Stimulated activated naive CD8-positive, alpha-beta T cell treated with anti-CD3 and anti-CD28 coated beads, Interleukin-15, amount 100 ng/mL, for 72 hours (primary cell): ENCODE measurements around the gene CST7.

Experiments used
- ATAC-seq: fragments of 150-1000 bp; cut with Tn5 transposase; 2 replicates; pipeline ENCODE4 v1.10.0; 2021; ENCODE audit warnings: mild to moderate bottlenecking, moderate library complexity
- DNase-seq, 2 donors: peaks; one replicate each; pipeline ENCODE4 v3.0.0; 2021 to 2022
- H3K27ac Mint-ChIP-seq, 2 donors: one replicate each; pipeline ENCODE4 v1.8.0; 2022; ENCODE audit warnings: mild to moderate bottlenecking in 2 of 2, mixed read lengths in 2 of 2, moderate library complexity in 2 of 2
- H3K27me3 Mint-ChIP-seq: one replicate; pipeline ENCODE4 v1.8.0; 2022; ENCODE audit warnings: mixed read lengths
- H3K4me1 Mint-ChIP-seq: one replicate; pipeline ENCODE4 v1.8.0; 2022; ENCODE audit warnings: mild to moderate bottlenecking, mixed read lengths
- H3K4me3 Mint-ChIP-seq, 2 donors: one replicate each; pipeline ENCODE4 v1.8.0; 2022; ENCODE audit warnings: mild to moderate bottlenecking in 2 of 2, mixed read lengths in 2 of 2, moderate library complexity in 1 of 2
- H3K9me3 Mint-ChIP-seq, 2 donors: one replicate each; pipeline ENCODE4 v1.8.0; 2022; ENCODE audit warnings: mixed read lengths in 2 of 2

The CST7 gene

GRCh38 chr20:25005661-25006060 is 56.6 kb downstream of the CST7 start:
- Mint-ChIP-seq H3K27me3 (no peaks in the 10 kb centered on the region), H3K4me3 (no peak overlapping the region), H3K4me1 (peaks cover 2% of the 10 kb centered on the region), H3K9me3 (peaks cover 7% of the 10 kb centered on the region in 2 donors), H3K27ac (no peak overlapping the region)
- no peak for DNase-seq
- ATAC-seq, result no peak

GRCh38 chr20:25006431-25007167 is 57.5 kb downstream of the CST7 start:
- Mint-ChIP-seq H3K9me3 (peaks cover 7% of the 10 kb centered on the region in 2 donors), H3K4me1 (no peaks in the 10 kb centered on the region), H3K27me3 (no peaks in the 10 kb centered on the region), H3K4me3 (no peak overlapping the region), H3K27ac (peak overlapping the region in 1 of 2 donors; percentile 64)
- DNase-seq, result no peak
- no peak for ATAC-seq

GRCh38 chr20:25007491-25008305 is 58.6 kb downstream of the CST7 start:
- Mint-ChIP-seq H3K9me3 (peaks cover 4% of the 10 kb centered on the region in 2 donors), H3K4me1 (no peaks in the 10 kb centered on the region), H3K4me3 (no peak overlapping the region), H3K27me3 (no peaks in the 10 kb centered on the region), H3K27ac (peak overlapping the region in 1 of 2 donors; percentile 16)
- DNase-seq, result peak in 1 of 2 donors; percentile 4
- ATAC-seq, result no peak

GRCh38 chr20:25008388-25009217 is 59.5 kb downstream of the CST7 start:
- peak in 1 of 2 donors; percentile 0 for DNase-seq
- no peak overlapping the region for H3K4me3 Mint-ChIP-seq

More at GRCh38 chr20:25008388-25009217, 59.5 kb downstream of the CST7 start:
- Mint-ChIP-seq H3K4me1 (no peaks in the 10 kb centered on the region), H3K27me3 (no peaks in the 10 kb centered on the region), H3K9me3 (no peaks in the 10 kb centered on the region), H3K27ac (peak overlapping the region in 1 of 2 donors; percentile 2)
- ATAC-seq, result no peak
